T-helper 1 cell (primary cell): ENCODE measurements around the gene TSPEAR.

Source experiments
- DNase-seq, 5 donors: peaks; one replicate each; pipeline ENCODE4 v3.0.0-alpha.2; 2012 to 2020
- total RNA-seq, 4 donors: gene quantifications; one replicate each; lab custom pipeline; 2026; lab: John Stamatoyannopoulos, UW

The TSPEAR gene
- total RNA-seq = 0 reads per million in 4 donors

GRCh38 chr21:44711327-44712202 lies at the start of gene TSPEAR:
Gene TSPEAR (minus strand): TSS chr21:44711572. CDS start chr21:44711514, 58 bp downstream.
- DNase-seq = no peak

- DNase-seq = no peak
Measured at GRCh38 chr21:44760376-44760775, 49.0 kb upstream of the TSPEAR start.

GRCh38 chr21:44759628-44760285 lies 48.4 kb upstream of the TSPEAR start:
- DNase-seq = no peak

- DNase-seq = no peak
Measured at GRCh38 chr21:44758781-44759627, 47.6 kb upstream of the TSPEAR start.

- DNase-seq = no peak
Measured at GRCh38 chr21:44758141-44758561, 46.8 kb upstream of the TSPEAR start.

GRCh38 chr21:44757731-44758130 lies 46.4 kb upstream of the TSPEAR start:
- DNase-seq = no peak

- no peak for DNase-seq
Measured at GRCh38 chr21:44756423-44757185, 45.2 kb upstream of the TSPEAR start.

GRCh38 chr21:44755227-44755626 lies 43.9 kb upstream of the TSPEAR start:
- DNase-seq = no peak

GRCh38 chr21:44753357-44753756 lies 42.0 kb upstream of the TSPEAR start:
- DNase-seq = no peak

- no peak for DNase-seq
Measured at GRCh38 chr21:44752671-44753235, 41.4 kb upstream of the TSPEAR start.

GRCh38 chr21:44751799-44752636 lies 40.6 kb upstream of the TSPEAR start:
- peak in 1 of 5 donors; percentile 9 for DNase-seq

- peak in 1 of 5 donors; percentile 8 for DNase-seq
Measured at GRCh38 chr21:44751186-44751798, 39.9 kb upstream of the TSPEAR start.

GRCh38 chr21:44750675-44751025 lies 39.3 kb upstream of the TSPEAR start:
- no peak for DNase-seq

- no peak for DNase-seq
Measured at GRCh38 chr21:44749759-44750674, 38.6 kb upstream of the TSPEAR start.

- no peak for DNase-seq
Measured at GRCh38 chr21:44749116-44749758, 37.9 kb upstream of the TSPEAR start.

GRCh38 chr21:44748621-44749020 lies 37.2 kb upstream of the TSPEAR start:
- DNase-seq = no peak

- DNase-seq = peak in 1 of 5 donors; percentile 15
Measured at GRCh38 chr21:44742418-44743153, 31.2 kb upstream of the TSPEAR start.

- no peak for DNase-seq
Measured at GRCh38 chr21:44741921-44742320, 30.5 kb upstream of the TSPEAR start.
